Skeletal muscle cell (primary cell): ENCODE results near the gene BRCA1.
A peak's percentile ranks its signal among the peaks of the same experiment; 100 is the strongest.

ENCODE experiments used
- DNase-seq: peaks from one replicate; pipeline ENCODE4 v3.0.0-alpha.2; 2010; ENCODE audit warnings: low read depth
- H3K4me3 ChIP-seq: 2 replicates; pipeline ENCODE4 v1.5.1; 2011; ENCODE audit warnings: low read depth, mild to moderate bottlenecking, control low read depth, low read length, moderate library complexity

The BRCA1 gene

DNA sequence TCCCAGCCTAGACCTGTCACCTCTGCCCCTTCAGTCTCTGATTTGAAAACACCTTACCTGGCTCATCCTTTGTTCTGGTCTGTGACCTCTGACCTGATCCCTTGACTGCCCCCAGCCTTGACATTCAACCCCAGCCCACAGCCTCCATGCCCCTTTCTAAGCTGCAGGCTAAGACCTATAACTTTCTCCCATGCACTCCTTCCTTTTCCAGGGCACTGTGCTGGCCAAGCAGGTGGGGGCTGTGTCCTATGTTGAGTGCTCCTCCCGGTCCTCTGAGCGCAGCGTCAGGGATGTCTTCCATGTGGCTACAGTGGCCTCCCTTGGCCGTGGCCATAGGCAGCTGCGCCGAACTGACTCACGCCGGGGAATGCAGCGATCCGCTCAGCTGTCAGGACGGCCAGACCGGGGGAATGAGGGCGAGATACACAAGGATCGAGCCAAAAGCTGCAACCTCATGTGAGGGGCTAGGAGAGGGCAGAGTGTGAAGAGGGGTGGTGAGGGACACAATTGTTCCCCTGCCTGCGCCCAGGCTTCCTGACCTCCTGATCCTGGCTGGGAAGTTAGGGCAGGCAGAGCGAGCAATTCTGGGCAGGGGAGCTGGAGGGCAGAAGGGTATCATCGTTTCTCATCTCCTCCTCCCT lies 96.8 kb downstream of the BRCA1 start:
- DNase-seq: no peak
- no peak overlapping the region for H3K4me3 ChIP-seq

DNA sequence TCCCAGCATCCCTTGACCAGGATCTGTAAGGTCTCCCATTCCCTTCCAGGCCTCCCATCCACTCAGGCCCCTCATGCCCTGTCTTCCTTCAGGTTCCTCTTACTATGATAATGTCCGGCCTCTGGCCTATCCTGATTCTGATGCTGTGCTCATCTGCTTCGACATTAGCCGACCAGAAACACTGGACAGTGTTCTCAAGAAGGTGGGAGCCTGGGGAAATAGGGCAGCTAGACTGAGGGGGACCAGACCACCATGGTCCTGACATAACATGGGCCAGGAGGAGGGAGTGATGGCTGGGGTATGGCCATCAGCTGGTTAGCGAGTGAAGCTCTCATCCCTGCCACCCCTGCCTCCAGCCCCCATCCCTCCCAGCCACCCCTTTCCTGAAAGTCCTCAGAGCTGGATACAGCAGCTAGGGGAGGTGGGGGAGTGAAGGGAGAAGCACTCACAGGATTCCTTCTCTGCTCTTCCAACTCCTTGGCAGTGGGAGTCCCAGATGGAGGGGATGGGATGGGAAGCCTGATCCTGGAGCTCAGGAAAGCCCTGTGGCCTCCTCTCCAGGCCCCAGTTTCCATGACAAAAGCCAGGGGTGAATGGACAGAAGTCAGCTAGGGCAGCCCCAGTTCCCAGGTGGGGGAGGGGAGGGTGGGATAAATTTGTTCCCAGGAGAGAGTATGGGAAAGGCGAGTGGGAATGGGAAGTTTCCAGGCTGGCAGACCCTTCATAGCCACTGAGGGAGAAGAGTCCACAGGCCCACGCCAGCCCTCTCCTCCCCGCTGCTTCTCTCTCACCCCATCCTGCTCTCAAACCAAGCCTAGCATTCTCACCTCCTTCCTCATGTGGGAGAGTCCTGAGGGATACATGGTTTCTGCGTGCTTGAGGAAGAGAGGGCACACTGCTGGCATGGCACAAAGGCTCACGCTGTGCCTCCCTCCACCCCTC lies 97.8 kb downstream of the BRCA1 start:
- no peak overlapping the region for H3K4me3 ChIP-seq
- no peak for DNase-seq

DNA sequence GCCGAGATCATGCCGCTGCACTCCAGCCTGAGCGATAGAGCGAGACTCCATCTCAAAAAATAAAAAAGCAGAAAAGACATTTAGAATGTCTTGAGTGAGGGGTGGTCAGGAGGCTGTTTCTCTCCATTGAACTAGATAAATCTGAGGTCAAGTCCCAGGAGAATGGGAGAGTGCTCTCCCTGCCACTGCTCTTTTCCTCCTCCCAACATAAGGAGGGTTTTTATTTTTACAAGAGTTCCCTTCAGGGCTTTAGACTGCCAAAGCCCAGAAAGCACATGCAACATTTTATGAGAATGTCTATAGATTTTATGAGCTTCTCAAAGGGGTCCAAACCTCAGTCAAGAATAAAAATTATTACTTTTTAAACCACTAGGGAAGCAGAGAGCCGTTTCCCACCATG lies 98.6 kb downstream of the BRCA1 start:
- H3K4me3 ChIP-seq: no peak overlapping the region
- no peak for DNase-seq

DNA sequence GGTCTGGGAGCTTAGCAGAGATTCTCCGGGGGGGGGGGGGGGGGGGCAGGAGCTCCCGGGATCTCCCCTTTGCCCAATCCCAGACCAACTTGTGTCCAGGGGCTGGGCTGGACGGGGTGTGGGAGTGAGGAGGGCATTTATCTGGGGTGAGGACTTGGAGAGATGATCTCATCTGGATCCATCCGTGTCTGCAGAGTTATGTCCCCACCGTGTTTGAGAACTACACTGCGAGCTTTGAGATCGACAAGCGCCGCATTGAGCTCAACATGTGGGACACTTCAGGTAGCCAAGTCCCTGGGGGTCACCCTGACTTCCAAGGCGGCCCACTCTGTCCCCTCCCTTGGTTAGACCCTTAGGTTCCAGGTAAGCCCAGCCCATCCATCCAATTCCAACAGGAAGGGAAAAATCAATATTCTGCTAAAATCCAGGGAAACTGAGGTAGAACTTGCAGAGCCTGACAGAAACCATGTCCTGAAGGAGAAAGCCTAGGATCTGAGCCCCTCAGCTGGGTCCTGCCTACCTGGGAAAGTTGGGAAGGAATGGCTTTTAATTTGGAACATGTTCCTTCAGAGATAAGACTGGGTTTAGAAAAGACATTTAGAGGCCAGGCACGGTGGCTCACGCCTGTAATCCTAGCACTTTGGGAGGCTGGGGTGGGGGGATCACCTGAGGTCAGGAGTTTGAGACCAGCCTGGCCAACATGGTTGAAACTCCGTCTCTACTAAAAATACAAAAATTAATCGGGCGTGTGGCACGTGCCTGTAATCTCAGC lies 99.2 kb downstream of the BRCA1 start:
- H3K4me3 ChIP-seq: no peak overlapping the region
- no peak for DNase-seq

GRCh38 chr17:43025290-43025657 lies 99.9 kb downstream of the BRCA1 start:
- no peak for DNase-seq
- H3K4me3 ChIP-seq: peak overlapping the region; percentile 41

DNA sequence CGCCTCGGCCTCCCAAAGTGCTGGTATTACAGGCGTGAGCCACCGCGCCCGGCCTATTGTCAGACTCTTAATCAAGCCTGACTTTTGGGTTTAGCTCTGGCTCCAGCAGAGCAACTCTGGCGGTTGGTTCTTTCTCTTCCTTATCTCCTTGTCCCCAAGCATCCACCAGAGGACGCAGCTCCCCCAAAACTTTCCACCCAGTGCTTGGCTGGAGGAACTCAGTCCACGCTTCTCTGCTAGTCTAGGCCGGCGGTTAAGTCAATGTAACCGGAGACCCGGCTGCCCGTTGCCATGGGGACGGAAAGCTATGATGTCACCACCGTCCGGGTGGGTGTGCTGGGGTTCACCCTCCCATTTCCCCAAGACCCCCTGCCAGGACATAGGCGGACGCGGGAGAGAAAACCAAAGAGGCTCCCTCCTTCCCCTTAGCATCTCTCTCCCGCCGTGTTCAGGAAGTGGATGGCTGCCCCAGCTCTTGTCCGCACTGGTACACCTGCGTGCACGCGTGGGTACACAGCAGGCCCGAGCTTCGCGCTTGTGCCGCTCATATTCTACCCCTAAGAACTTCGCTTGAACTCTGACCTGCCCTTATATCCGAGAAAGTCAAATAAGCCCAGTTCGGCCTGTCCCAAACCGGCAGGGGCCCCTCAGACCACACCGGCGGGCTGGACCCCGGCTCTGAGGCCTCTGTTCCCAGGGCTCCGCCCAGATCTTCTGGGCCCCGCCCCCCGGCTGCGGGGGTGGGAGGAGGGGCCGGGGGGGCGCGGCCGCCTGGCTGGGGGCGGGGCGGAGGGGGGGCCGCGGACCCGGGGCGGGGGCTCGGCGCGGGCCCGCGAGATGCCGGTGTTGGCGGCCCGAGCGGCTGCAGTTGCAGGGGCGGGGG lies 100.5 kb downstream of the BRCA1 start, which contains the start of gene RND2:
Gene RND2, plus strand, starts transcription at position 825 of the 883 bp plus-strand sequence. CDS start 117 bp downstream, outside the sequence.
- peak within 1 kb of the TSS; percentile 60 for H3K4me3 ChIP-seq
- peak; percentile 84 for DNase-seq

DNA sequence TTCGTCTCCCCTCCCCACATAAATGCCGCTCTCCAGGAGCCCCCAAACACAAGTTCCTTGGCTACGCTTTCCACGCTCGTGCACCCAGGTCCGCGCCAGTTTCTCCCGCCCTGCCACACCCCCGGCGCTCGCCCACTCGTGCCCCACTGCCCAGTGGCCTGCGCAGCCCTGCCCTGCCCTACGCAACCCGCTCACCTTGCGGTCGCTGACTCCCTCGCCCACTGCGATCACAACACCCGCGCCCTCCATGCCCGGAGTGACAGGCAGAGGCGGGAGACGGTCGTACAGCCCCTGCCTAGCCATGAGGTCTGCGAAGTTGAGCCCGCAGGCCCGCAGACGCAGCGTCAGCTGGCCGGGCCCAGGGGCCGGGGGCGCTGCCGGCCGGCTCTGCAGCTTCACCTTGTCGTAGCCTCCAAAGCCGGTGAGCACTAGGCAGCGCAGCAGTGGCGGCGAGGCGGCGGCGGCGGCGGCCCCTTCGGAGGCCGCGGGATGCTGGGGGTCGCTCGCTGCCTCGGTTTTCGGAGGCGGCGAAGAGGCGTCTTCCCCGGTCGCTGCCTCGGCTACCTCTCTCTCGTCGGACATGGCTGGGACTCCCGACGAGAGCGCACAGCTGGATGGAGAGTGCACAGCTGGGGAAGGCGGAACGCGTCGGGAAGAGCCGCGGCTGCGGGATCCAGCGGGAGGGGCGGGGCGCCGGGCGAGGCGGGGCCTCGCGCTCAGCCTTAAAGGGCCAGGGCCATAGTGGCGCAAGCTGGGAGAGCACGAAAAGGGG lies 103.2 kb downstream of the BRCA1 start, which contains the start of gene VAT1:
Gene VAT1, minus strand, starts transcription at position 645 of the 772 bp plus-strand sequence. Its CDS starts 63 bp downstream, at position 582.
- H3K4me3 ChIP-seq: peak within 1 kb of the TSS; percentile 96
- peak; percentile 30 for DNase-seq

- no peak for DNase-seq
- peak overlapping the region; percentile 96 for H3K4me3 ChIP-seq
Observed at GRCh38 chr17:43020789-43021740, 104.1 kb downstream of the BRCA1 start.

DNA sequence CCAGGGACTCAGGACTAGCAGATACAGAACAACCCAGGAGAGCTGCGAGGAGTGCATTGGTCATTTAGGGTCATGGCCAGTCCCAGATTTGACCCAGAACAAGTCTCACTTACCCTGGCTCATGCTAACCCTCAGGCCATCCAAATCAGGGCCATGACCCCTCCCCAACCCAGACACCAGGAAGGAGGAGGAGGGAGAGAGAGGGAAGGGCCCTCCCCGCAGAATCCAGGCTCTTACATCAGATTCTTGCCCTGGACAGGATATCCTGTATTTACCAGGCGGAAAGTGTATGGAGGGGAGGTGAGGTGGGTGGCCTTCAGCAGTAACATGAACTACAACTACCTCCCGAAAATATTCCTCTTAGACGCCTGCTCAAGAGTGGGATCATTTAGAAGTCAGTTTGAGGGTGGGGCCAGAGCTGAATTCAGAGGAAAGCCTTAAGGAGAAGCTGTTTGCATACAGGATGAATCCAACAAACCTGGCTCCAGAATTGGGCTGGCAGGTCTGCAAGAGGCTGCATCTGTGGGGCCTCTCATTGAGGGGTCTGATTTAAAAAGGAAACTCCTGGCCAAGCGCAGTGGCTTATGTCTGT lies 105.0 kb downstream of the BRCA1 start:
- DNase-seq: no peak
- peak overlapping the region; percentile 21 for H3K4me3 ChIP-seq

DNA sequence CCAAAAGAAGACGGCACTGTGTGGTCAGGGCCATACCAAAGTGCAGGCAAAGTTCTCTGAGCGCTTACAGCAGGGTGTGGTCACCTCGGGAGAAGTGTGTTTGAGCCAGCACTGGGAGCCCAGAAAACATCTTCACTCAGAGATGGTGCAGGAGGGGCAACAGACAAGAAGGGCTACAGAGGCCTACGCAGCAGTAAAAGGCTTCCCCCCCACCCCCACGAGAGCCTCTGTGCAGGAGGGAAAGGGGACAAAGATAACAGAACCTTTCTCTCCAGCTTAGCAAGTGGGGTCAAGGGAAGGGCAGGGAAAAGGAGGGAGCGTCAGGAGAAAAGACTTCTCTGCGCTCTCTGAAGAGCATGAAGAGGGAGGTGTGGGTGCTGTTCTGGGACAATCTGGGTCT lies 105.7 kb downstream of the BRCA1 start:
- no peak overlapping the region for H3K4me3 ChIP-seq
- no peak for DNase-seq

DNA sequence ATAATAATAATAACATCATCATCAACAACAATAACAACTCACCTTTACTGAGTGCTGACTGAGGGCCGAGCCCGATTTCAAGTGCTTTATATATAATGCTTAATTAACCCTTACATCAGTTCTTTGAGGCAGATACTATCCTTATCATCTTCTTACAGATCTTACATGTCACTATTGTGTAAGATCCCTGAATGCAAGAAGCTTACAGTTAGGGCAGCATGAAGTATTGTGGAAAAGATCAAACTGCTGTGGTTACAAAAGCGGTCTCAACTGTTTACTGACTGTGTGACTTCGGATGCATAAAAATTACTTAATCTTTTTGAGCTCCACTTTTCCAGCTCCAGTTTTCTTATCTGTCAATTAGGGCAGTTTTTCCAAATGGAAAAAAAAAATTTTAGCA lies 106.2 kb downstream of the BRCA1 start:
- no peak overlapping the region for H3K4me3 ChIP-seq
- DNase-seq: no peak

- no peak for DNase-seq
- H3K4me3 ChIP-seq: no peak overlapping the region
Observed at GRCh38 chr17:43018008-43018853, 106.9 kb downstream of the BRCA1 start.

DNA sequence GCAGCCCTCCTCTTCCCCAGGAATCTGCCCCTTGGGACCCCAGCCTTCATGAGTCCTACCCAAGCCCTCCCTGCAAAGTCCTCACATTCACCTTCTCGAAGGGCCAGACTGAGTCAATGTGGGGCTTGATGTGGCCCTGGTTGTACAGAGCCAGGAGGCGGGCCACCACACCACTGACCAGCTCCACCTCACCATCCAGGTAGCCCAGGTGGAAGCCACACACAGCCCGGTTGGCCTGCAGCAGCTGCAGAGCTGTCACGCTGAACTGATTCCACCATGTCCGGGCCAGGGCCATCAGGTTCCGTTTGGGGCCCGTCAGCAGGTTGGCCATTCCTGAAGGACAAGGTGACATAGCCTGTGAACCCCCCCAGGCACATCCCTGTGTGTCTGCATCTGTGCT lies 108.9 kb downstream of the BRCA1 start:
- no peak for DNase-seq
- no peak overlapping the region for H3K4me3 ChIP-seq

- no peak overlapping the region for H3K4me3 ChIP-seq
- no peak for DNase-seq
Observed at GRCh38 chr17:43015579-43015978, 109.6 kb downstream of the BRCA1 start.

- no peak overlapping the region for H3K4me3 ChIP-seq
Observed at GRCh38 chr17:43014649-43015542, 110.3 kb downstream of the BRCA1 start.

More at GRCh38 chr17:43014649-43015542, 110.3 kb downstream of the BRCA1 start:
- no peak for DNase-seq
